ENCODE data around the gene GPS2. TPM values are rescaled to one million over a fixed set of nuclear protein-coding genes. Genes with fewer than 3 reads are reported as not detected.

Gene GPS2
- polyA plus RNA-seq, 1 donor, result 60.5 TPM

DNA sequence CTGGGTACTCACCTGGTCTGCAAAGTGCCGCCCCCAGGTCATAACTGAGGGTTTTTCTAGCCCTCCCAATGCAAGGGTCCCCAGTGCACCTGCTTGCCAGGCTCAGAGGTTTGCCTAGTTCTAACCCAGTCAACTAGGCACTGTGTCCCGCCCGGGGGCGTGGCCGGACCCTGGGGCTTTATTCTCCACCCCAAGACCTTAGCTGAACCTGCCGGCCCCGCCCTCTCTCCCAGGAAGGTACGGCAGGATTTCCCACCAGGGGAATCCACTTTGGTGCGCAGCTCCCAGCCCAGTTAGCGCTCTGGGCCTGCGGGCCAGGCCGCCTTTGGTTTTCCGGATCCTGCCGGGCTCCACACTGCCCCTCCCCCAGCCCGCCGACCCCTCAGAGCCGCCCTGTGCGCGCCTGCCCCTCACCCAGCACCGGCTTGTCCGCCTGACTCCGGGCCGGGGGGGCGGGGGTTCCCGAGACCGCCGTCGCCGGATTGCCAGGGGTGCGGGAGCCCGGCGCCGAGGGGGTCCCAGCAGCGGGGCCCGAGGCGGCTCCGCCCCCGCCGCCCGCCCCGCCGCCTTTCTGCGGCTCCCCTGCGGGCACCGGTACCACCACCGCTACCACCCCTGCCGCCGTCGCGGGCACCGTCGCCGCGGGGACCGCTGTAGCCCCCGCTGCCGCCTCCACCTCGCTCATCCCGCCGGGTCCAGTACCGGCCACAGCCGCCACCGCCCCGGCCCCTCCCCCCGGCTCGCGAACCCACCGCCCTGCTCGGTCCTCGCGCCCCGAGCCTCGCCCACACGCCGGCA, 21.1 kb downstream of the GPS2 start:
- DNase-seq (ENCODE audit: low read depth), result no peak

DNA sequence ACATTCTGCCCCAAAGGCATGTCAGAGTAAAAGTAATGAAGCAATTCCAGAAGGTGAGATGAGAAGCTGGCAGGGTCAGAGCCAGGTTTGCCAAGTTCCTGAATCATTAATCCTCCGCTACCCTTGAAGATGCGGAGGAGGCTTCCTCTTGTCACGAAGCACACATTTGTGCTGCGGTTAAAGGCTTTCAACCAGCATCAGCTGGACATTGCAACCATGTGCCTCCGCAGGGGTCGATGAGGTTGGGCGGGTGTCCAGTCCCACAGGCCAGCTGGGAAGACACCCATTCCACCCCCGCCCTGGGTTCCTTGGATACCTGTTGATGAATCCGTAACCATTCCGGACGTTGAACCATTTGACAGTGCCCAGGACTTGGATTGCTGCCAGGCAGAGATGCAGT, 22.0 kb downstream of the GPS2 start:
- no peak for DNase-seq (ENCODE audit: low read depth)

DNA sequence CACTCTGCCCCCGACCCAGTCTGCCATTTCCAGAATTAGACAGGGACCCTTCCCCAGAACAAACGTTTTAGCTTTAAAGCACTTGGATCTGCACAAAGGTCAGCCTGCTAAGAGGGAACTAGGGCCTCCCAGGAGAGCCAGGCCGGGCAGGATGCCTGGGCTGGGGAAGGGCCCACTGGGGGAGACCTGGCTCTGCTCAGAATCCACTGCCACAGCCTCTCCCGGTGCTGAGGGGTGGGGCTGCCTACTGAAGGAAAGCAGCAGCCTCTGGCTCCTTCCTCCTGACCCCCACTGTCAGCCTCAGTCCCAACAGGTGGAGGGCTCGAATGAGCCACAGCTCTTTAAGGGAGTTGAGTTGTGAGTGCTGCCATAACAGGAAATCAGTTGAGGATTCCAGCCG, 22.4 kb downstream of the GPS2 start:
- DNase-seq (ENCODE audit: low read depth), result no peak

DNA sequence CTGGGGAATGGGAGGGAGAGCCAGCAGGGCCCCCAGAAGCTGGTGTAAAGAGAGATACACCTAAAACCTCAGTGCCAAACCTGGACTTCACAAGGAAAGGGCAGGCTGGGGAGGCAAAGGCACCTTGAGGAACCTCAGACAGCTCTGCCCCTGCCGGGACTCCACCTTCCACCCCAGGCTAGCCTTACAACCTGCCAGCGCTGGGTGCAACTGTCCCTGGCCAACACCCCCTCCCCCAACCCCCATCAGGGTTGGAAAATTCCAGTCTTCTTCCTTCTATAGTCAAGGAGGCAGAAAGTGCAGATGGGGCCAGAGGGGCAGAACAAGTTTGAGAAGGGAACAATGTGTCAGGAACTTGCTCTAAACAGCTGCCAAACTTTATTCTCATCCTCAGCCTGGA, 23.0 kb downstream of the GPS2 start:
- no peak for DNase-seq (ENCODE audit: low read depth)

DNA sequence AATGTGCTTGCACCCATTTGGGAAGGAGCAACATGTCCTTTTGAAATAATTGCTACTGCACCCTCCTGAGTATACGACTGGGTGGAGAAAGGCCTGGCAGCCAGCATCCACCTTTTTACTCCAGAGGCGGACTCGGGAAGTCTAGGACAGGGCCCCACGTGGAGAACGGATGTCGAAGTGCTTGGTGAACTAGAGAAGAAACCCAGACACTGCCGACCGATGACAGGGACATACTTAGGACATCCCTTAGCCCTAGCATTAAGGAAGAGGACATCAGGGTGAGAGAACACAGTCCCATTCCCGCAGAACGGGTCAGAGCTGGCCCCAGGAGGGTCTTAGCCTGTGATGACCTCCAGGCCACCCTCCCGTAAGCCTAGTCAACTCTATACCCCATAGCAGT, 24.5 kb downstream of the GPS2 start:
- no peak for DNase-seq (ENCODE audit: low read depth)

DNA sequence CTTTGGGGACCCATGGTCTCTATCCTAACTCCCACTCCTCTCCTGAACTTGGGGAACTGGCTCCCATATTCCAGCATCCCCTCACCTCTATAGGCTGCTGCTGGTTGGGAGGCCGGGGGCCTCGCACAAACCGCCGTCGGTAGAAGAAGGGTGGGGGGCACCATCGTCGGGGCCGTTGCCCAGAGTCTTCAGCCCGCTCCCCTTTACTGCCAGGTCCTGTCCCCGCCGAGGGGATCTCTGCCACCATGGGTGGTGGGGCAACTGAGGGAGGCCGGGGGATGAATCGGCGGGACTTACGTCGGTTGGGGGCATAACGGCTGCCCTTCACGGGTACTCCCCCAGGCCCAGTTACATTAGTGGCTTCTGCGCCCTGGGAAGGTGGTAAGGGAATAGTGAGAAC, 25.0 kb downstream of the GPS2 start:
- DNase-seq (ENCODE audit: low read depth), result no peak

DNA sequence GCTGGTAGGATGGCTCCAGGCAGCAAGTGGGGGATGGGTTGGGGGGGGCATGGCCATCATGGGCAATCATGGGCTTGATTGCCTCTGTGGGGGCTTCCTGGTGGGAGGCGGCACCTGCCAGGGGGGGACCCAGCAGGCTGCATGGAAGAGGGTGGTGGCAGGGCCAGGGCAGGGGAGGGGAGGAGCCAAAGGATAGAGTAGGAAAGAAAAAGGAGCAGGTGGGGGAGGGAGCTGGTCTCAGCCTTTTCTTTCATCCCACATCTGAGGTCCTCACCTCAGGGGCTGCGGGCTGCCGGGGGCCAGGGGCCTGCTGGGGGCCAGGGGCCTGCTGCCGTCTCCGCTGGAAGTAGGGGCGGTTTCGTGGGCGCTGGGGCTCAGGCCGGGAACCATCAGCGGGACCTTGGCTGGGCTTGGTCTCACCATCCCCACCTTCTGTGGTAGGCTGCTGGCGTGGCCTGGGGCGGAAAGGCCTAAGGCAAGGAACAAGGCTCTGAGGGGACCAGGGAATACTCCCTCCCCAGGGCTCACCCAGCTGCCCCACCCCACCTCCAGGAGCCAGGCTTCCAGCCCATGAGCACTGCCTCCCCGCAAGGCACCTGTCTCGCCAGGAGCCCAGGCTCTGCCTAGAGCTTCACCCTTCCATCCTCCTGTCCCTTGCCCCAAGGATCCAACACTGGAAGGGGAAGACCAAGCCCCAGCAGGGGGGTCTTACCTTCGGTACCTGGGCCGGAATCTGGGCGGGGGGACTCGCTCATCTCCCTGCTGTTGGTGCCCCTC, 25.7 kb downstream of the GPS2 start:
- DNase-seq (ENCODE audit: low read depth), result no peak

DNA sequence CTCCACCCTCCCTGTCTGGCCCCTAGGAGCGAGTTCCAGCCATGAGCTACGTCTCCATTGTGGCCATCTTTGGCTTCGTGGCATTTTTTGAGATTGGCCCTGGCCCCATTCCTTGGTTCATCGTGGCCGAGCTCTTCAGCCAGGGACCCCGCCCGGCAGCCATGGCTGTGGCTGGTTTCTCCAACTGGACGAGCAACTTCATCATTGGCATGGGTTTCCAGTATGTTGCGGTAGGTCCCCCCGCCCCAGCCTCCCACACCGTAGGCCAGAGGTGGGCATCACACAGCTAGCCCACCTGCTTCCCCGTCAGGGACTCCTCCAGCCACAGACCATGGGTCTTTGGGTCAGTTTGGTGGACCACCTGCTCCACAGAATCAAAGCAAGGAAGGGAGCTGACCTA, 29.5 kb downstream of the GPS2 start:
- DNase-seq (ENCODE audit: low read depth), result no peak

DNA sequence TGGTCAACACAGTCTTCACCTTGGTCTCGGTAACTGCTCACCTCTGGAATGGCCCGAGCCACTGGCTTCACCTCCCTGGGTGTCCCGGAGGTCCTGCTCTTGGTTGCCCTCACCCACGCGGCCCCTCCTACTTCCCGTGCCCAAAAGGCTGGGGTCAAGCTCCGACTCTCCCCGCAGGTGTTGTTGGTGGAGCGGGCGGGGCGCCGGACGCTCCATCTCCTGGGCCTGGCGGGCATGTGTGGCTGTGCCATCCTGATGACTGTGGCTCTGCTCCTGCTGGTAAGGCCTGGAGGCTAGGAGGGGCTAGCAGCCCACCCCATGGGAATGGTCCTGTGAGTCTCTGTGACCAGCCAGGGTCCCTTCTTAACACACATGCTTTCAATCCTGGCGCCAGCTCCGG, 30.2 kb downstream of the GPS2 start:
- no peak for DNase-seq (ENCODE audit: low read depth)

DNA sequence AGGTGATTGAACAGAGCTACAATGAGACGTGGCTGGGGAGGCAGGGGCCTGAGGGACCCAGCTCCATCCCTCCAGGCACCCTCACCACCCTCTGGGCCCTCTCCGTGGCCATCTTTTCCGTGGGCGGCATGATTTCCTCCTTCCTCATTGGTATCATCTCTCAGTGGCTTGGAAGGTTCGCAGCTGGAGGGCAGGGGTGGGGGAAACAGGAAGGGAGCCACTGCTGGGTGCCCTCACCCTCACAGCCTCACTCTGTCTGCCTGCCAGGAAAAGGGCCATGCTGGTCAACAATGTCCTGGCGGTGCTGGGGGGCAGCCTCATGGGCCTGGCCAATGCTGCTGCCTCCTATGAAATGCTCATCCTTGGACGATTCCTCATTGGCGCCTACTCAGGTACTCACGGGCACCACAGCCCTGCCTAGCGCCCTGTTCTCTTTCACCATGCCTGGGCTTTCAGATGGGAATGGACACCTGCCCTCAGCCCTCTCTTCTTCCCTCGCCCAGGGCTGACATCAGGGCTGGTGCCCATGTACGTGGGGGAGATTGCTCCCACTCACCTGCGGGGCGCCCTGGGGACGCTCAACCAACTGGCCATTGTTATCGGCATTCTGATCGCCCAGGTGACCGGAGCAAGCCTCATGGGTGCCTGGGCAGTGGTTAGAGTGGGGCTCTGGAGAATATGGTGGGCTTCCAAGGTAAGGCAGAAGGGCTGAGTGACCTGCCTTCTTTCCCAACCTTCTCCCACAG, 31.5 kb downstream of the GPS2 start:
- DNase-seq (ENCODE audit: low read depth), result no peak

DNA sequence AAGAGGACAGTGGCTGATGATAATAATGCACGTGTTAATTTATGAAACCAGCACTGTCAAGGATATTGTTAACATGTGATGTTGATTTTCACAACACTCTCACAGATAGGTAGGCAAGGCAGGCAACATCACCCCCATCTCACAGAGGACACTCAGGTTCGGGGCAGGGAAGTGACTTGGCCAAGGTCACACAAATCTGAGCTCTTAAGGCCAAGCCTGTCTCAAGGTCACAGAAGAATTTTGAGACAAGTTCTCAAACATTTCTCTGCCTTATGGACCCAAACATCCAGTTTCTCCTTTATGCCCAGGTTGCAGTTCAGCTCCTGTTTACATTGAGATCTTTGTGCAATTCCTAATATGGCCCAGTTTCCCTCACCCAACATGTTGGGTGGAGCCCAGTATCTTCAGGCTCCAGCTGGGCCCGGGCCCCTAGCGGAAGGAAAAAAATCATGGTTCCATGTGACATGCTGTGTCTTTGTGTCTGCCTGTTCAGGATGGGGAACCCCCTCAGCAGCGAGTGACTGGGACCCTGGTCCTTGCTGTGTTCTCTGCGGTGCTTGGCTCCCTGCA, 32.3 kb downstream of the GPS2 start:
- DNase-seq (ENCODE audit: low read depth), result no peak

DNA sequence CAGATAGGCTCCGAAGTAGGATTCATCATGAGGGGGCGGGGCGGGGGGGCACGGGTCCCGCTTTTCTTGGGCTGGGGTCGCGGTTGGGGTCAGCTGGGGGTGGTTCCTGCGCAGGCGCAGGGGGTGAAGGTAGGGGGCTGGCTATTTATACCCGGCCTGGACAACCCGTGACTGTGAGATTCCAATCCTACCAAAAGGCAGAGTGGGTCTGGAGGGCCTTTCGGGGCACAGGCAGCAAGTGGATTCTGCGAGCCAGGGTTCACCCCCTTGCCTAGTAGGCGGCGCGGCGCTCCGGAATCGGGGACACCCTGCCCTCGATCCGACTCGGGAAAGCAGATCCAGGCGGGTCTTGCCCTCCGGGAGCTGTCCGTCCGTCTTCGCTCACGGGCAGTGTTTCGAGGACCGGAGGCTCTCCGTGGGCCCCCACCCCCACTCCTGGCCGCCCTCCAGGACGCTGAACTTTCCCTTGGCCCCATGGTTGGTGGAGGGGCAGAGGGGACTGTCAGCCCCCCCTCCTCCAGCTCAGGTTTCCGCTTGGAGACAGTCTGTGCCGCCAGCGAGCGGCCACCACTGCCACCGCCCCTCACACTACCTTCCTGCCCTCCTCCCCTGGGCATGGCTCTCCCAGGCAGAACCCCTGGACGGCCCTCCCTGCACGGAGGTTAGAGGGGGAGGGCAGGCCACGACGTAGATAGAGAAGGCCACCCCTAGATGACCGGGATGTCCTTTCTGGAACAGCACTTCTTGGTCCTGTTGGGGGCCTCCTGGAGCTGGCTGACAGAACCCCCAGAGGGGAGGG, 33.0 kb downstream of the GPS2 start:
- DNase-seq (ENCODE audit: low read depth), result no peak

DNA sequence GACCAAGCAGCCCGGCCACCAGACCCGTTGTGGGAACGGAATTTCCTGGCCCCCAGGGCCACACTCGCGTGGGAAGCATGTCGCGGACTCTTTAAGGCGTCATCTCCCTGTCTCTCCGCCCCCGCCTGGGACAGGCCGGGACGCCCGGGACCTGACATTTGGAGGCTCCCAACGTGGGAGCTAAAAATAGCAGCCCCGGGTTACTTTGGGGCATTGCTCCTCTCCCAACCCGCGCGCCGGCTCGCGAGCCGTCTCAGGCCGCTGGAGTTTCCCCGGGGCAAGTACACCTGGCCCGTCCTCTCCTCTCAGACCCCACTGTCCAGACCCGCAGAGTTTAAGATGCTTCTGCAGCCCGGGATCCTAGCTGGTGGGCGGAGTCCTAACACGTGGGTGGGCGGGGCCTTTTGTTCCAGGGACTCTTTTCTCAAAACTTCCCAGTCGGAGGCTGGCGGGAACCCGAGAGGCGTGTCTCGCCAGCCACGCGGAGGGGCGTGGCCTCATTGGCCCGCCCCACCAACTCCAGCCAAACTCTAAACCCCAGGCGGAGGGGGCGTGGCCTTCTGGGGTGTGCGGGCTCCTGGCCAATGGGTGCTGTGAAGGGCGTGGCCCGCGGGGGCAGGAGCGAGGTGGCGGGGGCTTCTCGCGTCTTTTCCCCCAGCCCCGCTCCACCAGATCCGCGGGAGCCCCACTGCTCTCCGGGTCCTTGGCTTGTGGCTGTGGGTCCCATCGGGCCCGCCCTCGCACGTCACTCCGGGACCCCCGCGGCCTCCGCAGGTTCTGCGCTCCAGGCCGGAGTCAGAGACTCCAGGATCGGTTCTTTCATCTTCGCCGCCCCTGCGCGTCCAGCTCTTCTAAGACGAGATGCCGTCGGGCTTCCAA, 33.8 kb downstream of the GPS2 start, which contains the start of gene SLC2A4:
SLC2A4 (plus strand) TSS at position 645 of the 879 bp plus-strand sequence; CDS start at position 862, 217 bp downstream.
- DNase-seq (ENCODE audit: low read depth), result peak; percentile 68

DNA sequence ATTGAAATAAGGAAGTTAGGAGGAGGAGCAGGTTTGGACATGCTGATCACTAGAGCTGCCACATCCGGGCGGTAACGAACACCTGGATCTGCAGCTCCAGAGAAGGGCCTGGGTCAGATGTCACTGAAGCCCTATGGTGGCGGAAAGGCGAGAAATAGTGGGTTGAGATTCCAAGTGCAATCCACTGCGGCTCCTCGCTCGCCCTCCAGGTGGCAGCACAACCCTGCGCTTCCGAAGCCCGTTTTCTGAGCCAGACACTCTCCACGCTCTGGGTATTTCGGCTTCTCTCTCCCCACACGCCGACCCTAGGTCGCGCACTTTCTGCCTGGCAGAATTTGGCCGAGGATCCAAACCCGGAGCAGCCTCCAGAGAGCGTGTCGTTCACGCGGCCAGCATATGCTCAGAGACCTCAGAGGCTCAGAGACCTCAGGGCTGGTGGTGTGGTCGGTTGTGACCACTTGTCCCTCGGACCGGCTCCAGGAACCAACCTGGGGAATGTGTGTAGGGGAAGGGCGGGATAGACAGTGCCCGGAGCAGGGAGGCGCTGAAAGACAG, 34.6 kb downstream of the GPS2 start:
- DNase-seq (ENCODE audit: low read depth), result peak; percentile 53

DNA sequence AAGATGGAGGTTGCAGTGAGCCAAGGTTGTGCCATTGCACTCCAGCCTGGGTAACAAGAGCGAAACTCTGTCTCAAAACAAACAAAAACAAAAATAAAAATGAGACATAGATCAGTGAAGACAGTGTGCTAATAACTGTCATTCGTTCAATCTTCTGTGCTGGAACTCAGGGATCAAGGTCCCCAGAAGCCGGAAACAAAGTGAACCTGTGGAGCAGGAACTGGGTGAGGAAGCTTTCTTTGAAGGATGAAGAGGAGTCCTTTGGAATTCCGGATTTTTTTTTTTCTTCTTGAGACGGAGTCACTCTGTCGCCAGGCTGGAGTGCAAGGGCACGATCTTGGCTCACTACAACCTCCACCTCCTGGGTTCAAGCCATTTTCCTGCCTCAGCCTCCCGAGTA, 35.7 kb downstream of the GPS2 start:
- DNase-seq (ENCODE audit: low read depth), result no peak

DNA sequence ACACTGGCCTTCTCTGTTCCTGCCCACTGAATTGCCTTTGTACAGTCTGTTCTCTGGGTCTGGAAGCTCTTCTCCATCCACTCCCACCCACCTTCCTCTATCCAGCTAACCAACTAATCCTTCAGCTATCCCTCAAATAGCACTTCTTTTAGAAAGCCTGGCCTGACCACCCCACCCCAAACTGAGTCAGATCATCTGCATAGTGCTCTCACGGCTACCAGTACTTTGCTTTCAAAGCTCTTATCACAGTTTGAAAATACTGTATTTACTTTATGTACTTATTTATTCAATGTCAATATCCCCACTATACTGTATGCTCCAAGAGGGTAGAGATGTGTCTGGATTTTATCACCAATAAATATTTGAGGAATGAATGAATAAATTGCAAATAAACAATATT, 48.4 kb downstream of the GPS2 start:
- DNase-seq (ENCODE audit: low read depth), result no peak

DNA sequence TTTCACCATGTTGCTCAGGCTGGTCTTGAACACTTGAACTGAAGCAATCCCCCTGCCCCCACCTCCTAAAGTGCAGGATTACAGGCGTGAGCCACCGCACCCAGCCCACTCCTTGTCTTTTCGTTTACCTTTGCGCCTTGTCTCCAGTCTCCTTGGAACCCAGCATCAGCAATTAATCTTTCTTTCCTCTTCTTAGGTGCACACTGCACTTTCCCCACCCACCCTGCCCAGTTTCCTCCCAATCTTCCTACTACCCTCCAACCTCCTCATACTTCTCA, 51.4 kb downstream of the GPS2 start:
- DNase-seq (ENCODE audit: low read depth), result no peak

DNA sequence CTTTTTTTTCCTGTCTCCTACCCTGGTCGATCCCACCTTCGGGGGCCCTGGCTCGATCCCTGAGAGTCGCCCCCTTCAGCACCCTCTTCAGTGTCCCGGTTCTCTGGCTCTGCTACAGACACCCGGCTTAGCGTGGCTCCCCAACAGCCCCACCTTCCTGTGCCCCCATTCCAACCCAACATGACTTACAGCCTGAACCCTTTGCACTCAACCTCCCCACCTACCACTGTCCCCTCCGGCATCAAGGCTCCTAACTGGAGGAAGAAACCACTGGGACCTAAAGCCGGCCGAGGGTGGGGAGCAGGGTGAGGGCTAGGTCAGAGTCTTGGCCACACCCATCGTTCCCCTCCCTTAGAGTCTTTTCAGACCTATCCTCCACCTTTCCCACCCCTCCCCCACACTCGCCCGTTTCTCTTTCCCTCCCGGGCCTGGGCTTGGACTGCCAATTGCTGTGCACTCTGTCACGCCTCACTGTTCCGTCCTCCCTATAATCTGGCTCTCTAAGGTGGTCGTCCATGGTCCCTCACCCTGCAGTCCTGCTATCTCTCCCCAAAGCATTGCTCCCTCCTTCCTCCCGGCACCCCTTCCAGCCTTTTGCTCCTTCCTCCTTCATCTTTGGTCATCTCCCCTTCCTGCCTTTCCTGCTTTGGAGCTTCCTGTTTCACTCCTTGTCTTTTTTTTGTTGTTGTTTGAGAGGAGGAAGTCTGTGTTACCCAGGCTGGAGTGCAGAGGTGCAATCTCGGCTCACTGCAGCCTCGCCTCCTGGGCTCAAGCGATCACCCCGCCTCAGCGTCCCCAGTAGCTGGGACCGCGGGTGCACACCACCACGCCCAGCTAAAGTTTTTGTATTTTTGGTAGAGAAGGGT, 52.0 kb downstream of the GPS2 start:
- no peak for DNase-seq (ENCODE audit: low read depth)
